Endothelial cell (in vitro differentiated cells): ENCODE results near the gene GPT2. TPM values are rescaled to one million over a fixed set of nuclear protein-coding genes. Genes with fewer than 3 reads are reported as not detected.
A peak's percentile ranks its signal among the peaks of the same experiment; 100 is the strongest.
"Not testable (repeated sequence)": the region's sequence is repeated elsewhere in the genome, so short reads cannot be mapped to it uniquely, and the experiment has no call there.

Experiments used
- DNase-seq: peaks from one replicate; pipeline ENCODE4 v3.0.0; 2021; ENCODE audit warnings: low spot score
- H3K27ac Mint-ChIP-seq: one replicate; pipeline ENCODE4 v1.8.0; 2021; ENCODE audit warnings: mixed read lengths, inconsistent platforms; ENCODE audit not compliant: unreplicated experiment
- H3K27me3 Mint-ChIP-seq: one replicate; pipeline ENCODE4 v1.8.0; 2021; ENCODE audit warnings: mild to moderate bottlenecking, moderate library complexity, mixed read lengths, inconsistent platforms; ENCODE audit not compliant: unreplicated experiment
- H3K36me3 Mint-ChIP-seq: one replicate; pipeline ENCODE4 v1.8.0; 2021; ENCODE audit warnings: mild to moderate bottlenecking, low read depth, mixed read lengths, inconsistent platforms; ENCODE audit not compliant: unreplicated experiment
- H3K4me1 Mint-ChIP-seq: one replicate; pipeline ENCODE4 v1.8.0; 2021; ENCODE audit warnings: mild to moderate bottlenecking, mixed read lengths, inconsistent platforms; ENCODE audit not compliant: unreplicated experiment
- H3K4me3 Mint-ChIP-seq: one replicate; pipeline ENCODE4 v1.8.0; 2021; ENCODE audit warnings: mild to moderate bottlenecking, mixed read lengths, inconsistent platforms; ENCODE audit not compliant: unreplicated experiment
- H3K9me3 Mint-ChIP-seq: one replicate; pipeline ENCODE4 v1.8.0; 2021; ENCODE audit warnings: mixed read lengths, inconsistent platforms; ENCODE audit not compliant: unreplicated experiment
- CTCF ChIP-seq: fragments of 200-600 bp; sonication (generic); IDR thresholded peaks from one replicate; pipeline ENCODE4 v1.5.0; 2021; ENCODE audit warnings: antibody characterized with exemption; ENCODE audit not compliant: unreplicated experiment
- total RNA-seq: library from RNA; stranded (reverse); fragmentation: NEBNext Ultra II Directional; extraction: Animal tissue kit (Norgen Biotek cat#: 25700); gene quantifications from one replicate; pipeline ENCODE4 v1.2.1, GENCODE V29; 2021; ENCODE audit not compliant: unreplicated experiment

The GPT2 gene
- total RNA-seq, 1 donor from 2014 or later: 15.6 TPM

GRCh38 chr16:46857368-46857945 is 26.7 kb upstream of the GPT2 start:
- Mint-ChIP-seq H3K4me1 (no peaks in the 10 kb centered on the region), H3K36me3 (no peaks in the 10 kb centered on the region), H3K4me3 (no peak overlapping the region), H3K9me3 (no peaks in the 10 kb centered on the region), H3K27me3 (peaks cover 1% of the 10 kb centered on the region), H3K27ac (no peak overlapping the region)
- no peak for DNase-seq
- TF ChIP-seq CTCF: peak; percentile 39

- DNase-seq: no peak
- Mint-ChIP-seq H3K27me3 (peaks cover 1% of the 10 kb centered on the region), H3K4me3 (no peak overlapping the region), H3K9me3 (no peaks in the 10 kb centered on the region), H3K36me3 (no peaks in the 10 kb centered on the region), H3K27ac (no peak overlapping the region), H3K4me1 (no peaks in the 10 kb centered on the region)
- no peak for TF ChIP-seq CTCF
Measured at GRCh38 chr16:46858151-46858550, 26.0 kb upstream of the GPT2 start.

GRCh38 chr16:46859719-46860152 is 24.4 kb upstream of the GPT2 start:
- Mint-ChIP-seq H3K4me1 (no peaks in the 10 kb centered on the region), H3K27ac (no peak overlapping the region), H3K36me3 (no peaks in the 10 kb centered on the region), H3K4me3 (no peak overlapping the region), H3K27me3 (peaks cover 1% of the 10 kb centered on the region), H3K9me3 (no peaks in the 10 kb centered on the region)
- TF ChIP-seq CTCF: no peak
- DNase-seq: no peak

- TF ChIP-seq CTCF: no peak
- no peak overlapping the region for H3K4me3 Mint-ChIP-seq
- H3K9me3 Mint-ChIP-seq: no peaks in the 10 kb centered on the region
- H3K27me3 Mint-ChIP-seq: no peaks in the 10 kb centered on the region
- no peaks in the 10 kb centered on the region for H3K4me1 Mint-ChIP-seq
- no peaks in the 10 kb centered on the region for H3K36me3 Mint-ChIP-seq
- H3K27ac Mint-ChIP-seq: no peak overlapping the region
- no peak for DNase-seq
Measured at GRCh38 chr16:46862555-46863447, 21.4 kb upstream of the GPT2 start.

GRCh38 chr16:46866286-46866685 is 17.9 kb upstream of the GPT2 start:
- H3K27ac Mint-ChIP-seq: no peak overlapping the region
- no peaks in the 10 kb centered on the region for H3K9me3 Mint-ChIP-seq
- H3K36me3 Mint-ChIP-seq: no peaks in the 10 kb centered on the region
- no peak for TF ChIP-seq CTCF
- no peaks in the 10 kb centered on the region for H3K27me3 Mint-ChIP-seq
- DNase-seq: no peak
- no peak overlapping the region for H3K4me3 Mint-ChIP-seq
- no peaks in the 10 kb centered on the region for H3K4me1 Mint-ChIP-seq

GRCh38 chr16:46867486-46867885 is 16.7 kb upstream of the GPT2 start:
- H3K4me1 Mint-ChIP-seq, DNase-seq, H3K27me3 Mint-ChIP-seq, H3K4me3 Mint-ChIP-seq, H3K9me3 Mint-ChIP-seq, H3K36me3 Mint-ChIP-seq, H3K27ac Mint-ChIP-seq: not testable (repeated sequence)

GRCh38 chr16:46868891-46869290 is 15.3 kb upstream of the GPT2 start:
- not testable (repeated sequence) for H3K27ac Mint-ChIP-seq, DNase-seq, H3K36me3 Mint-ChIP-seq, H3K4me1 Mint-ChIP-seq, H3K27me3 Mint-ChIP-seq, H3K9me3 Mint-ChIP-seq, H3K4me3 Mint-ChIP-seq
